Right lobe of liver (tissue), 4 donors: ENCODE results near the gene IGF2BP2.

Experiments used
- POLR2A ChIP-seq: fragments of 450-650 bp; IDR thresholded peaks from one replicate; pipeline ENCODE4 v1.6.1; 2017; ENCODE audit warnings: antibody characterized with exemption, mild to moderate bottlenecking
- TF ChIP-seq, protein P1 (sequence below), 4 donors: fragments of 200-600 bp in 3 of 4; fragments of 450-650 bp in 1 of 4; IDR thresholded peaks; one replicate each; pipeline versions ENCODE4 v1.5.1 to v1.8.0; 2016 to 2022; ENCODE audit warnings: antibody characterized with exemption in 4 of 4, mild to moderate bottlenecking in 2 of 4
- donor health status: DM: no; HTN: no; CAD: no.
- donor health status: DM: no; HTN: no; CAD: no.
- donor health status: DM: no; HTN: yes; CAD: no.

DNA sequence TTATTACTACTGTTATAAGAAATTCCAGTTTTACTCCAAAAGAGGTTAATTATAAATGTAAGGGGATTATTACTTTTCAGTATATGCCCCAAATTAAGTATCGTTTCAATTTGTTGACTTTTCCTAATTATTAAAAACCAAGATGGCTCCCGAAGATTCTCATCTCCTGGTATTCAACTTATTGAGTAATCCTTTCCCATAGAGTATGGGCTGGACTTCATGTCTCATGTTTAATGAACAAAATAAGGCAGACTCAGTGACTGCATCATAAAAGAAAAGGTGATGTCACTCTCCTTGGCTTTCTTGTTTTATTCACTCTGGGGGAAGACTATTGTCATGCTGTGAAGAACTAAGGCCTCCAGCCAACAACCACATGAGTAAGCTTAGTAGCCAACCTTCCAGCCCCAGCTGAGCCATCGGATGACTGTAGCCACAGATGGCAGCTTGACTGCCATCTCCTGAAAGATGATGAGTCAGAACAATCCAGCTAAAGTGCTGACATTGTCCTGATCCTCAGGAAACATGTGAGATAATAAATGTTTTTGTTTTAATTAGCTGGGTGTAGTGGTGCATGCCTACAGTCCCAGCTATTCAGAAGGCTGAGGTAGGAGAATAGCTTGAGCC is 17.3 kb downstream of the IGF2BP2 start:
- TF ChIP-seq, protein P1, sequence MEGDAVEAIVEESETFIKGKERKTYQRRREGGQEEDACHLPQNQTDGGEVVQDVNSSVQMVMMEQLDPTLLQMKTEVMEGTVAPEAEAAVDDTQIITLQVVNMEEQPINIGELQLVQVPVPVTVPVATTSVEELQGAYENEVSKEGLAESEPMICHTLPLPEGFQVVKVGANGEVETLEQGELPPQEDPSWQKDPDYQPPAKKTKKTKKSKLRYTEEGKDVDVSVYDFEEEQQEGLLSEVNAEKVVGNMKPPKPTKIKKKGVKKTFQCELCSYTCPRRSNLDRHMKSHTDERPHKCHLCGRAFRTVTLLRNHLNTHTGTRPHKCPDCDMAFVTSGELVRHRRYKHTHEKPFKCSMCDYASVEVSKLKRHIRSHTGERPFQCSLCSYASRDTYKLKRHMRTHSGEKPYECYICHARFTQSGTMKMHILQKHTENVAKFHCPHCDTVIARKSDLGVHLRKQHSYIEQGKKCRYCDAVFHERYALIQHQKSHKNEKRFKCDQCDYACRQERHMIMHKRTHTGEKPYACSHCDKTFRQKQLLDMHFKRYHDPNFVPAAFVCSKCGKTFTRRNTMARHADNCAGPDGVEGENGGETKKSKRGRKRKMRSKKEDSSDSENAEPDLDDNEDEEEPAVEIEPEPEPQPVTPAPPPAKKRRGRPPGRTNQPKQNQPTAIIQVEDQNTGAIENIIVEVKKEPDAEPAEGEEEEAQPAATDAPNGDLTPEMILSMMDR (IDR thresholded peaks at IDR 0.05), result no peak
- TF ChIP-seq POLR2A, result no peak
